ENCODE results near the gene KLHL15.
"Not testable (repeated sequence)": the region's sequence is repeated elsewhere in the genome, so short reads cannot be mapped to it uniquely, and the experiment has no call there.

- TF ChIP-seq, protein P1, sequence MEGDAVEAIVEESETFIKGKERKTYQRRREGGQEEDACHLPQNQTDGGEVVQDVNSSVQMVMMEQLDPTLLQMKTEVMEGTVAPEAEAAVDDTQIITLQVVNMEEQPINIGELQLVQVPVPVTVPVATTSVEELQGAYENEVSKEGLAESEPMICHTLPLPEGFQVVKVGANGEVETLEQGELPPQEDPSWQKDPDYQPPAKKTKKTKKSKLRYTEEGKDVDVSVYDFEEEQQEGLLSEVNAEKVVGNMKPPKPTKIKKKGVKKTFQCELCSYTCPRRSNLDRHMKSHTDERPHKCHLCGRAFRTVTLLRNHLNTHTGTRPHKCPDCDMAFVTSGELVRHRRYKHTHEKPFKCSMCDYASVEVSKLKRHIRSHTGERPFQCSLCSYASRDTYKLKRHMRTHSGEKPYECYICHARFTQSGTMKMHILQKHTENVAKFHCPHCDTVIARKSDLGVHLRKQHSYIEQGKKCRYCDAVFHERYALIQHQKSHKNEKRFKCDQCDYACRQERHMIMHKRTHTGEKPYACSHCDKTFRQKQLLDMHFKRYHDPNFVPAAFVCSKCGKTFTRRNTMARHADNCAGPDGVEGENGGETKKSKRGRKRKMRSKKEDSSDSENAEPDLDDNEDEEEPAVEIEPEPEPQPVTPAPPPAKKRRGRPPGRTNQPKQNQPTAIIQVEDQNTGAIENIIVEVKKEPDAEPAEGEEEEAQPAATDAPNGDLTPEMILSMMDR (IDR thresholded peaks at IDR 0.05): not testable (repeated sequence)
- not testable (repeated sequence) for TF ChIP-seq POLR2A (IDR thresholded peaks at IDR 0.05)
Observed at GRCh38 chrX:24050522-24051318, 23.7 kb upstream of the KLHL15 start.
